ENCODE results near the gene ZNF821.
"Not testable (repeated sequence)": the region's sequence is repeated elsewhere in the genome, so short reads cannot be mapped to it uniquely, and the experiment has no call there.

The ZNF821 gene

DNA sequence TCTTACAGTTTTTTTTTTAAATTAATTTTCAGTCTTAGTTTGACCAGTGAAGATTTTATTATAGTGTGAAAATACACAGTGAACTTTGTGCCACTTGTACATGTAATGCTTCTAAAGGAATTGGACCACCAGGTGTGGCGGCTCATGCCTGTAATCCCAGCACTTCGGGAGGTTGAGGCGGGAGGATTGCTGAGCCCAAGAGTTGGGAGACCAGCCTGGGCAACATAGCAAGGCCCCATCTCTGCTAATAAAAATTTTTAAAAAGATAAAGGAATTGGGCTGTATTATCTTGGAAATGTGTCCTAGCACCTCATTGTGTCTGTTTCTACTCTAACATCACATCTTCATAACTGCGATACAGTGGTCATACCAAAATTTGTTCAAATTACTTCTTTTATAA is 15.2 kb upstream of the ZNF821 start:
- DNase-seq, result no peak

DNA sequence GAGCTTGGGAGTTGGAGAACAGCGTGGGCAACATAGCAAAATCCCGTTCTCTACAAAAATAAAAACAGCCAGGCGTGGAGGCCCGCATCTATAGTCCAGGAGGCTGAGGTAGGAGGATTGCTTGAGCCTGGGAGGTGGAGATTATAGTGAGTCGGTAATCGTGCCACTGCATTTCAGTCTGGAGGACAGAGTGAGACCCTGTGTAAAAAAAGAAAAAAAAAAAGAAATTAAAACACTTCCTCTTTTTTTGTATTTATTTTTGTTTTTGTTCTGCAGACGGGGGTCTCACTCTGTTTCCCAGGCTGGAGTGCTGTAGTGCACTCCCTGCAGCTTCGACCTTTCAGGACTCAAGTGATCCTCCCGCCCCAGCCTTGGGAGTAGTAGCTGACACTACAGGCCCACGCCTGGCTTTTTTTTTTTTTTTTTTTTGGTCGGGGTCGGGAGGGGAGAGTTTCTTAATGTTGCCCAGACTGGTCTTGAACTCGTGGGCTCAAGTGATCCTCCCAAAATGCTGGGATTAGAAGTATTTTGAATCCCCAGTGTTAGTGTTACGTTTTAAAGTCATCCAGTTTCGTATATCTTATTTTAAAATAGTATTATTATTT is 12.9 kb upstream of the ZNF821 start:
- no peak for DNase-seq

DNA sequence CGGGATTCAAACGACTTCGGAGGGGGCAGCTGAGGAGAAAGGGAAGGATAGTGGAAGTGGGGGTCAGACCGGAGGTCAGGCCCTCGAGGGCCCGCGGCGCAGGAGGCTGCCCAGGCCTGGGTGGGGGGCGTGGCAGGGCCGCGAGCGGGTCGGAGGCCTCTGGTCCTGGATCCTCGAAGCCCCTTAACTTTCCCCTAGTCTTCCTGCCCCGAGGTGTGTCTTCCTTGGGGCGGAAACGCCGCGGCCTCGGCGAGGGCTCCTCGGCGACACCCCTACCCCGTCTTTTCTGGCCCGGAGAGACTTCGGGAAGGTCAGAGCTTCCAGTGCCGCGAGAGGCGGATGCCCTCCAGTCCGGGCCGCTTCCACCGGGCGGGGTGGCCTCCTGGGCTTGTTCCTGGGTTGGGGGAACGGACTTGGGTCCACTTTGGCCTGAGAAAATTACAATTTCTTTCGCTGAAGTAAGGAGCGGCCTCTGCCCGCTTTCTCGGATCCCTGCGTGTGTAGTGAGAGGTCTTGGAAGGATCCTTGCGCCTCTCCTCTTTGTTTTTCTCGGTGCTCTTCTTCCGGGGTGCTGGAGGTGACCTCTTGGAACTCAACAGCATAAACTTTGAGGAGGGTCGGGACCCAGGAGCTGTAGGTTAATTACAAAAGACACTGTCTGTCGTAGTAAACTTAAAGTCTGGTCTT is 11.8 kb upstream of the ZNF821 start:
- DNase-seq, result peak; percentile 44

DNA sequence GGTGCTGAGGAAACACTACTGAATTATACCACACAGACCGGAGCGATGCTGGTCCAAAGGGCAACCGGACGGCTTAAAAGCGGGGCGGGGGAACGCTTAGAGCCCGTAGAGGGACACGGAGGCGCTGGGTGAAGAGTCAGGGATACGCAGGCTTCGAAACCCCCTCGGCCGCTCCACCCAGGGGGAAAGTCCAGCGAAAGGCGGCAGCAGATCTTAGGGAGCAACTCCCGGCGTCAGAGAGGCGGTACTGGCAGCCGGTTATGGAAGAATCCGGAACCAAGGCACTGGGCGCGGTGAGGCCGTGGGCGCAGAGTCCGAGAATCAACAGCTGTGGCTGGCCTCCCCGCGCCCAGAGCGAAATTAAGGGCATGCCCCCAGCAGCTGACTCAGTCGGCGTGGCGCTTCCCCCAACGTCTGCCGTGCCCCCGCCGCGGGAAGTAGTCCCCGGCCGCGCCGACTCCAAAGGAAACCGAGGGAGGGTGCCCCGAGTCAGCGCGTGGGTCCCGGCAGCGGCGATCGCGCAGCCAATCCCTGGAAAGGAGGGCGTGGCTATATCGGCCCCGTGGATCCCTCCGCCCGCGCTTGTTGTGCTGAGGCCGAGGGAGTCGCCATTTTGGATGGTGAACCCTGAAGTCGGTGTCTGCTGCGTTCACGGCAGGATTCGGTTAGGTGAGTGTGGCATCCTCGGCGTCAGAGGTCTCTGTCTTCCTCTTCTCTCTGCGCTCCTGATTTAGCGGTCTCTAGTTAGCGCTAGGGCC is 11.1 kb upstream of the ZNF821 start, which contains the start of gene IST1:
IST1 (plus strand) TSS at position 611 of the 758 bp plus-strand sequence. CDS start 20,110 bp downstream, outside the sequence.
- peak; percentile 99 for DNase-seq

DNA sequence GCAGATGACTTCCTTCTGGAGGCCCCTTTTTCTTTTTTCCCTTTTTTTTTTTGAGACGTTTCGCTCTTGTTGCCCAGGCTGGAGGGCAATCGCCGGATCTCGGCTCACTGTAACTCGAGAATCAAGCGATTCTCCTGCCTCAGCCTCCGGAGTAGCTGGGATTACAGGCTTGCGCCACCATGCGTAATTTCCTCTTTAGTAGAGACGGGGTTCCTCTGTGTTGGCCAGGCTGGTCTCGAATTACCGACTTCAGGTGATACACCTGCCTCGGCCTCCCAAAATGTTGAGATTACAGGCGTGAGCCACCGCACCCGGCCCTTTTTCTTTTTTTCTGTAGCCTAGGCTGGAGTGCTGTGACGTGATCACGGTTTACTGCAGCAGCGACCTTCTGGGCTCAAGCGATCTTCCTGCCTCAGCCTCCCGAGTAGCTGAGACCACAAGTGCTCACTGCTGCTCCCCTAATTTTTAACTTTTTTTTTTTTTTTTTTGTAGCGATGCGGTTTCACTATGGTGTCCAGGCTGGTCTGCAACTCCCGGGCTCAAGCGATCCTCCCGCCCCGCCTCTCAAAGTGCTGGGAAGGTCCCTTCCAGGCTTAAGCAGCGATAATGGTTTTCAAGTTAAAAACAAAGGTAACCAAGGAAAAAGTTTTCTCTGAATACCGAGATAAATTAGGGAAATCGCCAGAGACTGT is 10.4 kb upstream of the ZNF821 start:
- DNase-seq, result peak; percentile 56

DNA sequence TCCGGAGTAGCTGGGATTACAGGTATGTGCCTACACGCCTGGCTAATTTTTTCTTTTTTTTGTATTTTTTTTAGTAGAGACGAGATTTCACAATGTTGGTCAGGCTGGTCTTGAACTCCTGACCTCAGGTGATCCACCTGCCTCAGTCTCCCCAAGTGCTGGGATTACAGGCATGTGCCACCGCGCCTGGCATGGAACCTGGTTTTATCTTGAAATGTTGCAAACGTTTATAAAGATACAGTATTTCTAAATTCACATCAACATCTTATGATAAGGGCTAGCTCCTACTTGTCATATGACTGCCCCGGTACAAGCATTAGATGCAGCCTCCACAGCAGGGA is 9.9 kb upstream of the ZNF821 start:
- no peak for DNase-seq

DNA sequence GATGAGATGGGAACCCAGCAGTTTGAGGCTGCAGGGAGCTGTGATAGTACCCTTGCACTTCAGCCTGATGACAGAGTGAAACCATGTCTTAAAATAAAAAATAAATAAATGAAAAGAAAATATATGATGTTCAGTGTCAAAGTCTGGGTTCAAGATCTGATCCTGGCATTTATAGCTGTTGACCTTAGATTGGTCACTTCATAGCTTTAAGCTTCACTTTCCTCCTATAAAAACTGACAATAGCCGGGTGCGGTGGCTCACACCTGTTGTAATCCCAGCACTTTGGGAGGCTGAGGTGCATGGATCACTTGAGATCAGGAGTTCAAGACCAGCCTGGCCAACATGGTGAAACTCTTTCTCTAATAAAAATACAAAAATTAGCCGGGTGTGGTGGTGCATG is 5.2 kb upstream of the ZNF821 start:
- no peak for DNase-seq

DNA sequence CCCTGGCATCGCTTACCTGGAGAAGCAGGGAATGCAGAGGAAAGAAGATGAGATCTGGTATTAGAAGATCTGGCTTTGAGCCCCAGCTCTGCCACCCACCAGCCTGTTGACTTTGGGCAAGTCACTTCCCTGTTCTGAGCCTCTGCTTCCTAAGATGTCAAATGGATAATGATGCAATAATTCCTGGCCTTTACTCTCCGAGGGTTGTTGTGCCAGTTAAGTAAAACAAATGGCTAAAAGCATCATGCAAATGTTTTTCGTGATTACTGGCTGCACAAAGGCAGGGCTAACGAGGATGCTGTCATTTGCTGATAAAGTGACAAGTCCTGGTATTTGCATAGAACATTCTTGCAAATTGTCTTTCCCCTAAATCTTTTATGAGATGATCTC is 1.3 kb upstream of the ZNF821 start:
- no peak for DNase-seq

DNA sequence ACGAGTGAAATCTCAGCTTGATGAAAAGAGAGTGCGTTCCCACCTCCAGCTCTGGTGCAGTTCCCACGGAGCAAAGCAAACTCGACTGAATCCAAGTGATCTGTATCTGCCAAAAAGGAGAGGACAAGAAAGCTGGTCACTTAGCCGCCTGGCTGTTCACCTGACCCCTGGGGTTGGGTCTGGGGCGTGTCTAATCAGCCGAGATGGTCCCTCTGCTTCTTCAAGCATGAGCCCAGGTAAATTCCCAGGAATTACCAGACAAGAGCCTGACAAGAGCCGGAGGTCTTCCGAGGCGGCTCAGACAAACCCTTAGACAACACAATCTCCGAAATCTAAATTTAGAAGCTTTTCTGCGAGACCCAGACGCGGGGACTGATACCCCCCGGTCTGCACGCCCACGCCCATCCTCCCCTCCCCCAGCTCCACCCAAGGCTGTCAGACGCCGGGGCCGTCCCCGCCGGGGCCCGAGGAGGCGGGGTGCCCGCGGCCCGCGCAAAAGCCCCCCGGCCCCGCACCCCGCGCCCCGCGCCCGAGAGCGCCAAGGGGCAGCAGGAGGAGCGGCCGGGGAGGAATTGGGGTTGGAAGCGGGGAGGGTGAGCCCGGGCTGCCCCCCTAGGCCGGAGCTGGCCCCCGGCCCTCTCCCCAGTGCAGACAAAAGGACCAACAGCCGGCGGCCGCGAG is 674 bp downstream of the ZNF821 start:
- DNase-seq, result peak; percentile 37

DNA sequence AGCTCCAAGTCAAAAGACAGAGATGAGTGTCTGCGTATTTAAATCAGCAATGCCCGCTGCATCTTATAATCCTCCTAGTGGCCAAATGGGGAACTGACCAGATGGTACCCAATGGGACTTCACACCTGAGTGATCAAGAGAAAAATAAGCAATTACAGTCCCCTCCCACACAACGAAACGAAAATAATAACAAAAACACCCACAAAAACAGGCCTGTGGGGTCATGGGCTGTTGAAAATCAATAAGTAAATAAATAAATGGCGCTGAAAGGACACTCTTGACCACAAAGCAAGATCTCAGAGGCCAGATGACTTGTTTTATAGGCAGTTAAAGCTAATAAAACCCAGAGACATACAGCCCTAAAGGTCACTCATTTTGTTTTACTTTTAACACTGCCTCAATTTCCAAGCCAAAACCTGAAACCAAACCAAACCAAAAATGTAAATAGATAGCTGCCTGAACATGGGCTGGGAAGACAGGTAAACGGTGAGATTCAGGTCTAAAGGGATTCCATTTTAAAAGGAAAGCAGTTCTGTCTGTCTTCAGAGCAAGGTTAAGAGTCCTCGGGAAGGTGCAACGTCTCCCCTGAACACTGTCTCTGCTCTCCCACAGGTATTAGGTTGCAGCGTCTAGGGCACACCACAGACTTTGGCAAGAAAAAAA is 1.3 kb downstream of the ZNF821 start:
- DNase-seq, result peak; percentile 91

DNA sequence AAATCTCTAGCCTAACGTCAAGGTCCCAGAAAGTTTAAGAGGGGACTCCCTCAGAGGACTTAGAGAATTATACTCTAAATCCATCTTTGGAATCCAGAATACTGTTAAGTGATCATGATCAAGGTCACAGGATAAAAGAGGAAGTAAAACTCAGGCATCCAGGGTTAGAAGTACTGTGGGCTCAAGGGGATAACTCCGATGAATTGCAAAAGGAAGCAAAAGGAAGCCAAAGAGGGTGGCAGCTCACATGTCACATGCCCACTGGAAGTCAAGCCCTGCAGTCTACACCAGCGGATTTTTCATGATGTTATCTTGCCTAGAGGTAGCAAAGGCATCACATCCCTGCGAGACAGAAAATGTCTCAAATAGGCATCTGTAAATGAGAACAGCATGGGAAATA is 3.8 kb downstream of the ZNF821 start:
- DNase-seq, result no peak

DNA sequence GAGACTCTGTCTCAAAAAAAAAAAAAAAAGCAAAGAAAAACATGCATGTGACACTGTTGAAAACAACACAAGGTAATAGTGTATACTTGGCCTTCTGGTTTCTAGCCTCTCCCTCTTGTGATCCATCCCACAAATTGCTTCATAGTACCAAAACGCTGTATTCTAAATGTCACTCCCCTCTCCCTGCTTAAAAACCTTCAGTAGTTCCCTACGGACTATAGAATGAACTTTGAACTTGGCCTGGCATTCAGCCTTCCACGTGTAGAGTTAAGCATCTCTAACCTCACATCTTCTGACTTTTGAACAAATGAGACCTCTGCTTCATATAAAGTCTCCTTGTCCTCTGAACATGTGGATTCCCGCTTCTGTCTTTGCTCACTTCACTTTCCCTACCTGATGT is 5.1 kb downstream of the ZNF821 start:
- no peak for DNase-seq

DNA sequence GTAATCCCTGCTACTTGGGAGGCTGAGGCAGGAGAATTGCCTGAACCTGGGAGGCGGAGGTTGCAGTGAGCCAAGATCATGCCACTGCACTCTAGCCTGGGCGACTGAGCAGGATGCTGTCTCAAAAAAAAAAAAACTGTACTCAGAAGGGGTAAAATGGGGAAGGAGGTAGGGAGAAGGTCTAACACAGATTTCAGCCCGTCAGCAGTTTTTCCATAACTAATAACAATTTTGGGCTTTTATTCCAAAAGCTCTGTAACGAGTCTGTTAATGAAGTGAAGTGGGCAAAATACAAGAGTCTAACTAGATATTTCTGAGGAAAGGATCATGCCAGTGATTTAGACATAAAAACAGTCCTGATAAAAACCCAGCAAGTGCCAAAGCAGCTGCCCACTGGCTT is 10.8 kb downstream of the ZNF821 start:
- no peak for DNase-seq

DNA sequence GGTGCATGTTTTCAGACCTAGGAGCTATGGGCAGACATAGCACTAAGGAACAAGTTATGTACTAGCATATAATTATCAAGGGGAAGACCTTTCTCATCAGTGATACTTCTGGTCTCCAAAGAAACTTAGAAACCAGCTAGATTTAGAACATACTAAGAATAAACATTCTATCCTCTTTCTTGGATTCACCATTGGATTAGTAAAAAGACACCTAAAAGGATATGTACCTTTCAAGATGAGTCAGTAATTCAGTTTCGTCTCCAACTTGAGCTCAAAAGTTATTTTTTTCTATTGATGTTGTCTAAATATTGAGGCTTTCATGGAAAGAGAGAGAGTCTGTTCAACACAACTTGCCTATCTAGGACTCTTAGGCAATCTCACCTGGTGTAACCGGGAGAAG is 13.2 kb downstream of the ZNF821 start:
- peak; percentile 39 for DNase-seq

DNA sequence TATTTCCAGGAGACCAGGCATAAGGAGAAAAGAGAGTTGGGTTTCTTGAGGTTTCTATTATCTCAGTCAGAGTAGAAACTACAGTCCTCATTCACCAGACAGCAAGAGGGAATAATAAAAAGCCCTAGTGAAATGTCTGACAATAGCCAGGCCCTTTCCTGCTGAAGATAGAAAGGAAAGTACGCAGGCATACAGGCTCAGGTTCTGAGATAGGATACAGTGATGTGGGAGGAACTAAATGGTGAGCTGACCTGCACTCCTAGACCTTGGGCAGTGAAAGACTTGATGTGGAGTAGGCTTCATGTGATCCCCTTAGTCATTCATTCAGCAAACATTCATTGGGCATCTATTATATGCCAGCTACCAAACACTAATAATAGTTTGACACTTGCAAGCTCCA is 14.9 kb downstream of the ZNF821 start:
- DNase-seq, result no peak

DNA sequence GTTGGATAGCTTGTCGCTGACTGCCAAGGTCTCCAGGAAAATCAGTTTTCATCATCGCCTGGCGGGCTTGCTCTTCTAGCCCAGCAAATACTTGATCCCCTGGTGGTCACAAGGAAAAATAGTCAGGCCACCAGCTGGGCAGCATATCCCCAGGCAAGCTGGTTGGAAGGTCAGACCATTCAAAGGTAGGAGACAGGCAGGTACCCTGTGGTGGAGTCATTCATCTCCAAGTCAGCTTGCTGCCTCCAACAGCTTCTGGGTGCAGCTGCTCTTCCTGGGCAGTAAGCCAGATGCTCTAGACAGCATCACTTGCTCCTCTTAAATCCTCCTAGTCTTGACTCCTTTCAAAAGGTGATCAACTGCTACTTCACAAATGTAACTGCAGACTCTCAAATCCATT is 16.0 kb downstream of the ZNF821 start:
- no peak for DNase-seq

DNA sequence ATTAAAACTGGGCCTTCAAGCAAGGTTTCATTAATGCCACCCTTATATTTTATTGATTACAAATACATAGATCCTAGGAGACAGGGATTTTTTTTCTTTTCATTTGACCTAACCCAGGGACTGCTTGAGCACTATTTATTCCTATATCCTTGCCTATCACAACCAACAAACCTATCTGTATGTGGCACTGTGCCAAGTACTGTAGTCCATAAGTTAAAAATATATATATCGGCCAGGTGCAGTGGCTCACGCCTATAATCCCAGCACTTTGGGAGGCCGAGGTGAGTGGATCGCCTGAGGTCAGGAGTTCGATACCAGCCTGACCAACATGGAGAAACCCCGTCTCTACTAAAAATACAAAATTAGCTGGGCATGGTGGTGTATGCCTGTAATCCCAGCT is 16.8 kb downstream of the ZNF821 start:
- DNase-seq, result not testable (repeated sequence)

DNA sequence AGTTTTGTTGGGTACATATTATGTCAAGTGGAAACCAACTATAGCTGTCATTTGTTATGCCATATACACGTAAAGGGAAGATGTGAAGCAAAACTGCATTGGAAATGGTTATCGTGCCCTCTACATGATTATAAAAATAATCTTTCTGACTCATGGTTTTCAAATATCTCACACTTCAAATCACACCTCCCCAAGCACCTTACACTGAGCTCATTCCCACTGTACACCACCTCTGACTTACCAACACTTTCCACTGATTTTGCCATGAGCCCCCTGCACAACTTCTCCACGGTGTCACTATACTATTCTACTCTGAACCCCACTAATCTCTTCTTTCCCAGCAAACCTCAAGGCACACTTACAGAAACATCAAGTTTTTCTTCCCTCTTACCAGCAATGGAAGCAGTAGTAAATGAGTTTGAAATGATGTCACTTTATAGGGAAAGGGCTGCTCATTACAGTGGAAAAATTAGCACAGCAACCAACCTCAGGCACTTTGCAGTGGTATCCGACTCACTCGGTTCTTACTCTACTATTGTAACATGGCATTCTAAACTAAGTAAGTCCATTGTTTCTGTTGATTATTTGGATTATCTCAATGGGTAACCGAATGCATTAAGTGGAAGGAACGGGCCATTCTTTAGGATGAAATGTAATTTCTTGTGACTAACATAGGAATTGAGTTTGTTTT is 18.7 kb downstream of the ZNF821 start:
- DNase-seq, result no peak

DNA sequence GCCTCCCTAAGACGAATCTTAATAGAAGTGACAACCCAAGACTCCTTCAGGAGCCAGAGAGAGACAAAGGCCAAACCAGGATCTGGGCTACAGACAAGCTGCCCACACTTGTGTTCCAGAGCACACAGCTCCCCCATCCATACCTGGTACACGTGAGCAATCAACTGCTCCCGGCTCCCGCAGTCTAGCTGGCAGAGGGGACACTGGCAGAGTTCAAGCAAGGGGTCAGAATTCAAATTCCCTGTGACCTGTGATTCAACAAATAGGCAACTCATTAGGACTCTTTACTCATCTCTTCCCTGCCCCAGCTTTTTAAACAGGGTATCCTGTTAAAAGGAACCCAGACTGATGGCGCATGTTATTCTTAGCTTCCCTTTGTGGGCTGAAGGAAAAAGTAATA is 20.0 kb downstream of the ZNF821 start:
- no peak for DNase-seq

DNA sequence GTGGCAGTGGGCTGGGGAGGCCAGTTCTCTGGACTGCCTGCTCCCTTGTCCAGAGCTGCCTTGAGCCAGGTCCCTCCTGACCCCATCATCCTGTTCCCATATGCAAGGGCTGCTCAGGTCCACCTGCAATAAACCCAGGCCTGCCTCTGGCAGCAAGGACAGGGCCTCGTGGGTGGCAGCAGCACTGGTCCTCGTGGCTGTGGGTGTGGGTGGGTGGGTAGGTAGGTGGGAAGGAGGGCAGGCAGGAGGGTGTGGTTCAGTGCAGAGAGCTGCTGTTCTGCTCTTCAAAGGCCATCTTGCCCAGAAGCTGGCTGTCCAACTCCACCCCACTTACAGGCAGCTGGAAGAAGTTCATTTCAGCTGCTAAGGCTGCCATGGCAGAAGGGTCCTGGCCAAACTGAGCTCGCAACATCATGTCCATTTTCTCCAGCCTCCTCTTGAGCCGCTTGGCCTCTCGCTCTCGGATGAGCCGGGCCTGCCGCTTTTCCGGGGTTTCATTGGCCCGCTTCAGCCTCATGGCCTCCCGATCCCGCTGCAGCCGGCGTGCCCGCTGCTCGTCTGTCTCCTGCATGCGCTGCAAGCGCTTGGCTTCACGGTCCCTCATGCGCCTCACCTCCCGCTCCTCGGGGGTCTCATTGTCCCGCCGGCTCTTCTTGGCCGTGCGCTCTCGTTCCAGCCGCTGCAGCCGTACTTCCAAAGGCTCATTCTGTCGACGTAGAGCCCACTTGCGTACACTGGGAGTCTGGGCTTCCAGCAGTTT is 24.0 kb downstream of the ZNF821 start:
- no peak for DNase-seq
